Measurements from ENCODE around the gene PLIN1. TPM values are rescaled to one million over a fixed set of nuclear protein-coding genes. Genes with fewer than 3 reads are reported as not detected.
A peak's percentile ranks its signal among the peaks of the same experiment; 100 is the strongest.

PLIN1 gene
- total RNA-seq, 5 donors from 2014 or later (not counting 1 experiment from before 2014, with no cell fraction given) = 0.25 to 1.1 (median 0.60) TPM; not detected in 1

- WGBS (ENCODE audit: insufficient coverage) = 96% methylated on average over 27 of the region's 30 CpGs
- H3K27ac Mint-ChIP-seq = no peak overlapping the region
- no peak for ATAC-seq (replicated peaks in 1 of 4)
- peak in 1 of 35 experiments; percentile 16 for DNase-seq
- H3K4me1 Mint-ChIP-seq = no peaks in the 10 kb centered on the region
- H3K27ac ChIP-seq (ENCODE audit: low read length) = no peak overlapping the region
- no peak overlapping the region for H3K4me3 Mint-ChIP-seq
- H3K27me3 ChIP-seq (replicated peaks in 1 of 2; ENCODE audit: control insufficient read depth in 2 of 2, extremely low read depth in 1 of 2, insufficient read depth in 2 of 2, low read length in 1 of 2) = peaks cover 0 to 3% of the 10 kb centered on the region in 2 experiments
- ChIA-PET POLR2A (no interaction called here), CTCF (no interaction called here)
- H3K4me3 ChIP-seq (ENCODE audit: control insufficient read depth in 1 of 2, extremely low read depth in 1 of 2, low read length in 1 of 2) = no peak overlapping the region
- H3K27me3 Mint-ChIP-seq = peaks cover 0 to 9% of the 10 kb centered on the region in 2 donors
- no peaks in the 10 kb centered on the region for H3K36me3 Mint-ChIP-seq
- H3K36me3 ChIP-seq (ENCODE audit: control insufficient read depth in 2 of 2, extremely low read depth in 1 of 2, insufficient read depth in 1 of 2, low read length in 1 of 2) = no peaks in the 10 kb centered on the region
- H3K9me3 ChIP-seq = no peaks in the 10 kb centered on the region
- no peaks in the 10 kb centered on the region for H3K4me1 ChIP-seq (ENCODE audit: control insufficient read depth in 1 of 2, extremely low read depth in 1 of 2, insufficient read depth in 2 of 2, low read length in 2 of 2)
- H3K9me3 Mint-ChIP-seq = peaks cover 0 to 3% (median 3%) of the 10 kb centered on the region in 3 donors
Measured at GRCh38 chr15:89630974-89631901, 47.9 kb downstream of the PLIN1 start.

DNA sequence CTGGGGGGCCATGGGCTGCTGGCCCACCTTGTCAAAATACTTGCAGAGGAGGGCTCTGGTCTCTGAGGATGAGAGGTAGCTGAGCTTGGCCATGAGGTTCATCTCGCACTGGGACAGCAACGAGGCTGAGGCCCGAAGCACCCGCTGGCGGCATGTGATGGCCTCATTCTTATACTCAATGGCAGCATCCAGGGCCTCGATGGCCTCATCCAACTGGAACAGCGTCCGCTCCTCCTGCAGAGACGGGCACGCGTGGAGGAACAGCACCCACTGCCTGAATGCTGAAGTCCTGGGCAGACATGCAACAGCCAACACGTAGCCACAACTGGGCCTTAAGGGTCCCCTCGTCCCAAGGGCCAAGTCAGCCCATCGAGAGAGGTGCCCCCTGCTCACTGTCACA is 48.9 kb downstream of the PLIN1 start:
- POLR2A ChIA-PET = no interaction called here
- Mint-ChIP-seq H3K27me3 (peaks cover 0 to 7% of the 10 kb centered on the region in 2 donors), H3K36me3 (no peaks in the 10 kb centered on the region), H3K4me3 (no peak overlapping the region), H3K9me3 (peaks cover 0 to 2% (median under 1%) of the 10 kb centered on the region in 3 donors), H3K4me1 (no peaks in the 10 kb centered on the region), H3K27ac (no peak overlapping the region)
- WGBS (ENCODE audit: insufficient coverage) = 95% methylated on average over 14 of the region's 14 CpGs
- H3K27me3 ChIP-seq (replicated peaks in 1 of 2; ENCODE audit: control insufficient read depth in 2 of 2, extremely low read depth in 1 of 2, insufficient read depth in 2 of 2, low read length in 1 of 2) = peaks cover 0 to 3% of the 10 kb centered on the region in 2 experiments
- H3K9me3 ChIP-seq = no peaks in the 10 kb centered on the region
- ATAC-seq (replicated peaks in 1 of 4) = no peak
- H3K4me3 ChIP-seq (ENCODE audit: control insufficient read depth in 1 of 2, extremely low read depth in 1 of 2, low read length in 1 of 2) = no peak overlapping the region
- CTCF ChIA-PET = interaction anchor here in 1 of 2 donors (0.6 kb wide), 1 partner anchor 1752 kb away, joined by 3 read pairs; no protein-coding TSS in a partner anchor
- no peak overlapping the region for H3K27ac ChIP-seq (ENCODE audit: low read length)
- H3K4me1 ChIP-seq (ENCODE audit: control insufficient read depth in 1 of 2, extremely low read depth in 1 of 2, insufficient read depth in 2 of 2, low read length in 2 of 2) = no peaks in the 10 kb centered on the region
- no peaks in the 10 kb centered on the region for H3K36me3 ChIP-seq (ENCODE audit: control insufficient read depth in 2 of 2, extremely low read depth in 1 of 2, insufficient read depth in 1 of 2, low read length in 1 of 2)
- peak in 1 of 35 experiments; percentile 11 for DNase-seq

DNA sequence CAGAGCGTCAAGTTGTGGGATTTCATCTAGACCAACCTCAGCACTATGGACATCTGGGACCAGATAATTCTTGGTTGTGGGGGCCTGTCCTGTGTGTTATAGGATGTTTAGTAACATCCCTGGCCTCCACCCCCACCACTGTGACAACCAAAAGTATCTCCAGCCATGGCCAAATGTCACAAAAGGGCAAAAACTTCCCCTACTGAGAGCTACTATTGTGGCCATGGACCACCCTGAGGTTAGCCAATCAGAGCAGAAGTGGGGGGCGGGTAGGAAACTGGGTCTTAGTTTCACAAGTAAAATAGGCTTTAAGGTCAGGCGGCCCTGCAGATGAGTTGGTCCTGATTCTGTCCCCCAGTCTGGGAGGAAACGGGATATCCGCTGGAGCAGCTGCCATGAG is 49.3 kb downstream of the PLIN1 start:
- ChIA-PET POLR2A (no interaction called here), CTCF (interaction anchor here in 1 of 2 donors (0.6 kb wide), 1 partner anchor 1753 kb away, joined by 3 read pairs; no protein-coding TSS in a partner anchor)
- Histone ChIP-seq H3K36me3 (ENCODE audit: control insufficient read depth in 2 of 2, extremely low read depth in 1 of 2, insufficient read depth in 1 of 2, low read length in 1 of 2) (no peaks in the 10 kb centered on the region), H3K4me3 (ENCODE audit: control insufficient read depth in 1 of 2, extremely low read depth in 1 of 2, low read length in 1 of 2) (no peak overlapping the region), H3K4me1 (ENCODE audit: control insufficient read depth in 1 of 2, extremely low read depth in 1 of 2, insufficient read depth in 2 of 2, low read length in 2 of 2) (no peaks in the 10 kb centered on the region), H3K9me3 (no peaks in the 10 kb centered on the region), H3K27me3 (replicated peaks in 1 of 2; ENCODE audit: control insufficient read depth in 2 of 2, extremely low read depth in 1 of 2, insufficient read depth in 2 of 2, low read length in 1 of 2) (peaks cover 0 to 3% of the 10 kb centered on the region in 2 experiments), H3K27ac (ENCODE audit: low read length) (no peak overlapping the region)
- Mint-ChIP-seq H3K9me3 (no peaks in the 10 kb centered on the region), H3K4me1 (no peaks in the 10 kb centered on the region), H3K27me3 (peaks cover 0 to 5% of the 10 kb centered on the region in 2 donors), H3K36me3 (no peaks in the 10 kb centered on the region), H3K4me3 (no peak overlapping the region), H3K27ac (no peak overlapping the region)
- DNase-seq = no peak
- no peak for ATAC-seq (replicated peaks in 1 of 4)
- 81% methylated on average over 4 of the region's 5 CpGs for WGBS (ENCODE audit: insufficient coverage)

DNA sequence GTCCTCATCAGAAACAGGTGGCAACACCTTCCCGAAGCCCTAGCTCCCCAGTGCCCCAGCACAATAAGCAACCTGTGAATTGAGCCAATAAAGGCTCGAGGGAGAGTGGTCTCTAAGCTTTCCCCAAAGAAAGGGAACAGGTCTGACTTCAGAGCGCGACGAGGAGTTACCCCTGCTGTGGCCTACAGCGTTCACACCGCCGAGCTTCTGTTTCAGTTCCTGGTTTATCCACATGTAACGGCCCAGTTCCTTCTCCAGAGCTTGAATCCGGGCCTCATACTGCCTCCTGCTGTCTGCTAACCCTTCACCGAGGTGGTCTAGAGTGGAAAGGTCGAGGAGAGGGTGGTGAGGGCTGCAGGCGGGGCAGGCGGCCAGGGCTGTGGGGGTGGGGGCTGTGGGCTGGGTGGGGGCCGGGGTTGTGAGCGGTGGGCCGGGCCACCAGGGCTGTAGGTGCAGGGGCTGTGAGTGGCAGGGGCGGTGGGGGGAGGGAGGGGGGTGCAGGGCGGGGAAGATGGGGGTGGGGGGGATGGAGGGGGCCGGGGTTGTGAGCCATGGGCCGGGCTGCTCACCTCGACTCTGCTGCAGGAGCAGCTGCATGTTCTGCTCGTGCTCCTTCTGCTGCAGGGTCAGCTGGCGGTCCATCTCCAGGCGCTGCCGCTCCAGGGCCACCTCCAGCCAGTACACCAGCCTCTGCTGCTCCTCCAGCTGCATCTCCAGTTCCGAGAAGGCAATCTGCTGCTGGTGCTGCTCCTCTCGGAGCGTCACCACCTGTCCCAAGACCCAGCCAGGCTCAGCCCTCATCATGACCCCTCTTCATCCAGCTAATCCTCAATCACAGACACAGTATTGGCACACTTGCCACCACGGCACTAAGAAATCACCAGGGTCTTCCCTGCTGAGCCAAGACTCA is 50.1 kb downstream of the PLIN1 start:
- POLR2A ChIA-PET = no interaction called here
- Histone ChIP-seq H3K4me1 (ENCODE audit: control insufficient read depth in 1 of 2, extremely low read depth in 1 of 2, insufficient read depth in 2 of 2, low read length in 2 of 2) (no peaks in the 10 kb centered on the region), H3K4me3 (ENCODE audit: control insufficient read depth in 1 of 2, extremely low read depth in 1 of 2, low read length in 1 of 2) (no peak overlapping the region), H3K27me3 (replicated peaks in 1 of 2; ENCODE audit: control insufficient read depth in 2 of 2, extremely low read depth in 1 of 2, insufficient read depth in 2 of 2, low read length in 1 of 2) (peaks cover 0 to 3% of the 10 kb centered on the region in 2 experiments), H3K9me3 (no peaks in the 10 kb centered on the region), H3K36me3 (ENCODE audit: control insufficient read depth in 2 of 2, extremely low read depth in 1 of 2, insufficient read depth in 1 of 2, low read length in 1 of 2) (no peaks in the 10 kb centered on the region), H3K27ac (ENCODE audit: low read length) (no peak overlapping the region)
- Mint-ChIP-seq H3K4me1 (no peaks in the 10 kb centered on the region), H3K9me3 (no peaks in the 10 kb centered on the region), H3K4me3 (no peak overlapping the region), H3K27ac (no peak overlapping the region), H3K36me3 (no peaks in the 10 kb centered on the region), H3K27me3 (peaks cover 0 to 5% of the 10 kb centered on the region in 2 donors)
- 94% methylated on average over 15 of the region's 30 CpGs for WGBS (ENCODE audit: insufficient coverage)
- CTCF ChIA-PET = no interaction called here
- DNase-seq = no peak
- no peak for ATAC-seq (replicated peaks in 1 of 4)

GRCh38 chr15:89628301-89628700 is 50.9 kb downstream of the PLIN1 start:
- H3K36me3 Mint-ChIP-seq = no peaks in the 10 kb centered on the region
- Histone ChIP-seq H3K27ac (ENCODE audit: low read length) (no peak overlapping the region), H3K4me1 (ENCODE audit: control insufficient read depth in 1 of 2, extremely low read depth in 1 of 2, insufficient read depth in 2 of 2, low read length in 2 of 2) (no peaks in the 10 kb centered on the region), H3K27me3 (replicated peaks in 1 of 2; ENCODE audit: control insufficient read depth in 2 of 2, extremely low read depth in 1 of 2, insufficient read depth in 2 of 2, low read length in 1 of 2) (peaks cover 0 to 3% of the 10 kb centered on the region in 2 experiments), H3K9me3 (no peaks in the 10 kb centered on the region), H3K4me3 (ENCODE audit: control insufficient read depth in 1 of 2, extremely low read depth in 1 of 2, low read length in 1 of 2) (no peak overlapping the region), H3K36me3 (ENCODE audit: control insufficient read depth in 2 of 2, extremely low read depth in 1 of 2, insufficient read depth in 1 of 2, low read length in 1 of 2) (no peaks in the 10 kb centered on the region)
- H3K4me3 Mint-ChIP-seq = no peak overlapping the region
- peaks cover 0 to 3% of the 10 kb centered on the region in 2 donors for H3K27me3 Mint-ChIP-seq
- DNase-seq (no peak), ATAC-seq (replicated peaks in 1 of 4) (no peak)
- H3K4me1 Mint-ChIP-seq = no peaks in the 10 kb centered on the region
- WGBS (ENCODE audit: insufficient coverage) = 93% methylated on average over 16 of the region's 21 CpGs
- no peaks in the 10 kb centered on the region for H3K9me3 Mint-ChIP-seq
- POLR2A ChIA-PET = no interaction called here
- H3K27ac Mint-ChIP-seq = no peak overlapping the region
- CTCF ChIA-PET = no interaction called here

DNA sequence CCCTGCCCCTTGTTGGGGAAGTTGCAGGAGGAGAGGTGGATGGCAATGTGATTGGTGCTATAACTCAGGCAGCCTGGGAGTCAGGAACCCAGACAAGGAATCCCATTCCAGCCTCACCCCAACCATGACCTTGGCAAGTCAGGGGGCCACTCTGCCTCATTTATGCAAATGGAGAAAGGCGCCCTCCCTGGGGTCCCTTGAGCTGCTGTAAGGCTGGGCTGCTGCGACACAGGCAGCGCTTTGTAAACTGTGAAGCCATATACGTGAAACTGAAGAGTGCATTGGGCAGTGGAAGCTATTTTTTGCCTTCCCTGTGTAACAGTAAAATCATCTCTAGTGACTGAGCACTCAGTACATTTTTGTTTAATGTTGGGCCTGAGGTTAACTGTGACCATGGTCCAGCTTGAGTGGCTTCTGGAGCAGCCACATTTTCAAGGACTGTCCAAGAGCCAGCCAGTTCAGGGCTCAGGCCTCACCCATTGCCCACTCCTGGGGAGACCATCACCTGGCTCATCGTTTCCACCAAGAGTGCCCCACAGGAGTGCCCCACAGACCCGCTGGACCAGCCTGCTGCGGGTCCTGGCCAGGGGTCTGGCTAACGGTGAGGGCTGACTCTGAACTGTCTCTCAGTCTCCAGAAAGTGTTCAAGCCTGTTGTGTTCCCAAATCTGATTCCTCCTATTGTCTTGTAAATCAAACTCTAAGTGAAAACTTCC is 51.8 kb downstream of the PLIN1 start:
- H3K27me3 ChIP-seq (replicated peaks in 1 of 2; ENCODE audit: control insufficient read depth in 2 of 2, extremely low read depth in 1 of 2, insufficient read depth in 2 of 2, low read length in 1 of 2) = peaks cover 0 to 3% of the 10 kb centered on the region in 2 experiments
- DNase-seq (no peak), ATAC-seq (replicated peaks in 1 of 4) (no peak)
- POLR2A ChIA-PET = no interaction called here
- H3K4me3 Mint-ChIP-seq = no peak overlapping the region
- no peak overlapping the region for H3K27ac Mint-ChIP-seq
- no peaks in the 10 kb centered on the region for H3K36me3 Mint-ChIP-seq
- H3K9me3 Mint-ChIP-seq = no peaks in the 10 kb centered on the region
- H3K4me1 Mint-ChIP-seq = no peaks in the 10 kb centered on the region
- H3K36me3 ChIP-seq (ENCODE audit: control insufficient read depth in 2 of 2, extremely low read depth in 1 of 2, insufficient read depth in 1 of 2, low read length in 1 of 2) = no peaks in the 10 kb centered on the region
- H3K27ac ChIP-seq (ENCODE audit: low read length) = no peak overlapping the region
- H3K4me3 ChIP-seq (ENCODE audit: control insufficient read depth in 1 of 2, extremely low read depth in 1 of 2, low read length in 1 of 2) = no peak overlapping the region
- peaks cover 0 to 1% of the 10 kb centered on the region in 2 donors for H3K27me3 Mint-ChIP-seq
- CTCF ChIA-PET = no interaction called here
- H3K4me1 ChIP-seq (ENCODE audit: control insufficient read depth in 1 of 2, extremely low read depth in 1 of 2, insufficient read depth in 2 of 2, low read length in 2 of 2) = no peaks in the 10 kb centered on the region
- H3K9me3 ChIP-seq = no peaks in the 10 kb centered on the region
- 98% methylated on average over 8 of the region's 8 CpGs for WGBS (ENCODE audit: insufficient coverage)

All from T-cell (primary cell).